ENCODE data around the gene MATN4. TPM values are rescaled to one million over a fixed set of nuclear protein-coding genes. Genes with fewer than 3 reads are reported as not detected.

Gene MATN4
- total and polyA plus RNA-seq, 2 of the 13 experiments (the other 11 are each of a cell fraction or from before 2014, with no cell fraction given), result not detected

- TF ChIP-seq REST (IDR thresholded peaks at IDR 0.05; ENCODE audit: borderline replicate concordance in 1 of 2, low read depth in 1 of 2, low read length in 2 of 2) (no peak), NKX3-1 (CRISPR knock-in tag; IDR thresholded peaks at IDR 0.05) (0 out of 2 replicates have a peak, but pooled peaks have one; percentile 59), ZNF33B (CRISPR knock-in tag; IDR thresholded peaks at IDR 0.05) (no peak), ZFYVE20 (CRISPR knock-in tag; IDR thresholded peaks at IDR 0.05; ENCODE audit: borderline replicate concordance, low read depth) (no peak), ZGPAT (CRISPR knock-in tag; IDR thresholded peaks at IDR 0.05) (peak; percentile 69; the same call in 1 of the 2 replicates), ZFP82 (CRISPR knock-in tag; IDR thresholded peaks at IDR 0.05; ENCODE audit: borderline replicate concordance) (no peak), BRF2 (CRISPR knock-in tag; IDR thresholded peaks at IDR 0.05) (no peak), ZMAT5 (CRISPR knock-in tag; IDR thresholded peaks at IDR 0.05; ENCODE audit: borderline replicate concordance, low read depth) (no peak), SIX4 (CRISPR knock-in tag; IDR thresholded peaks at IDR 0.05) (no peak; the same call in 1 of the 2 replicates), STAT5B (CRISPR knock-in tag; IDR thresholded peaks at IDR 0.05) (no peak), THAP9 (CRISPR knock-in tag; IDR thresholded peaks at IDR 0.05; ENCODE audit: borderline replicate concordance) (no peak; the same call in 1 of the 2 replicates), ZNF280B (CRISPR knock-in tag; IDR thresholded peaks at IDR 0.05; ENCODE audit: borderline replicate concordance) (no peak), CBFB (CRISPR knock-in tag; IDR thresholded peaks at IDR 0.05) (no peak), PTBP1 (IDR thresholded peaks at IDR 0.05; ENCODE audit: low read depth, low read length, poor library complexity, severe bottlenecking) (no peak)
These were observed 35.6 kb upstream of the MATN4 start (continued) for GRCh38 chr20:45343532-45344167.
